Measurements from ENCODE around the gene PROB1. TPM values are rescaled to one million over a fixed set of nuclear protein-coding genes. Genes with fewer than 3 reads are reported as not detected.

PROB1 gene
- total and polyA plus RNA-seq, 9 of the 15 experiments (the other 6 are each of a cell fraction or from before 2014, with no cell fraction given), result 0.01 to 1.8 (median 0.47) TPM

- no peaks in the 10 kb centered on the region for H3K79me2 ChIP-seq (ENCODE audit: control insufficient read depth, insufficient read depth, low read length)
- no peak overlapping the region for H3K4me2 ChIP-seq (ENCODE audit: insufficient read depth, low read length)
- intact Hi-C loops (cut with micrococcal nuclease), result no loop called here
- in situ Hi-C loops (cut with MboI), result no loop called here
- no peak overlapping the region for H3K9ac ChIP-seq (ENCODE audit: insufficient read depth in 1 of 2, low read depth in 2 of 2, low read length in 2 of 2)
- no peaks in the 10 kb centered on the region for H3K9me3 ChIP-seq (replicated peaks; ENCODE audit: control insufficient read depth, insufficient read depth, low read depth, low read length)
- 95% methylated on average over 1 of the region's 1 CpG for WGBS (ENCODE audit: insufficient coverage, low coverage, missing lambda C conversion rate)
- ChIA-PET CTCF (ENCODE audit: low intra/inter-chr PET ratio) (interaction anchor here (0.8 kb wide), 1 partner anchor 581 kb away, joined by 3 read pairs; no protein-coding TSS in a partner anchor), POLR2A (interaction anchor here (0.8 to 1.5 kb wide), 4 partner anchors 8 to 65 kb away, joined by 3 to 5 read pairs (median 4); partner anchors contain the start of gene PAIP2)
- no peaks in the 10 kb centered on the region for H3K9me1 ChIP-seq (ENCODE audit: control insufficient read depth, insufficient read depth, low read length)
- peaks cover 60% of the 10 kb centered on the region for H3K36me3 ChIP-seq (ENCODE audit: control insufficient read depth, insufficient read depth, low read length)
- no peaks in the 10 kb centered on the region for H3K4me1 ChIP-seq (replicated peaks in 1 of 2; ENCODE audit: control insufficient read depth in 2 of 2, insufficient read depth in 2 of 2, low read length in 2 of 2)
- DNase-seq (ENCODE audit: extremely low read depth in 1 of 4, low spot score in 3 of 4), result no peak
- ATAC-seq, result no peak
- H3K27ac ChIP-seq (ENCODE audit: extremely low read depth, low read depth, low read length), result no peak overlapping the region
- H3K27me3 ChIP-seq (ENCODE audit: control insufficient read depth in 2 of 2, insufficient read depth in 2 of 2, low read length in 2 of 2), result no peaks in the 10 kb centered on the region
- no peak overlapping the region for H3K4me3 ChIP-seq
- FAIRE-seq, result no peak
- no peak overlapping the region for H2AFZ ChIP-seq (ENCODE audit: low read depth, low read length)
- BruUV-seq (replicated peaks), result no TSS peak
- H4K20me1 ChIP-seq (replicated peaks; ENCODE audit: control insufficient read depth, insufficient read depth, low read length), result peaks cover 4% of the 10 kb centered on the region; the same call in 1 of the 2 replicates
- TF ChIP-seq SLC30A9 (CRISPR knock-in tag; IDR thresholded peaks at IDR 0.05) (no peak), ZNF511 (CRISPR knock-in tag; IDR thresholded peaks at IDR 0.05) (no peak), KLF10 (CRISPR knock-in tag; IDR thresholded peaks at IDR 0.05) (no peak), HOXB6 (CRISPR knock-in tag; IDR thresholded peaks at IDR 0.05; ENCODE audit: borderline replicate concordance) (no peak), PHF20 (IDR thresholded peaks at IDR 0.05; ENCODE audit: partially characterized antibody) (no peak), FIP1L1 (IDR thresholded peaks at IDR 0.05; ENCODE audit: low read depth, low read length, poor library complexity, severe bottlenecking) (no peak), HINFP (tag; conservative IDR thresholded peaks at IDR 0.05; ENCODE audit: low read depth) (no peak)
Observed at GRCh38 chr5:139369181-139369580, 25.7 kb downstream of the PROB1 start.
